Measurements from ENCODE around the gene UBA5.
"Not testable (repeated sequence)": the region's sequence is repeated elsewhere in the genome, so short reads cannot be mapped to it uniquely, and the experiment has no call there.

The UBA5 gene

GRCh38 chr3:132637590-132637989 lies 22.5 kb upstream of the UBA5 start:
- no peaks in the 10 kb centered on the region for H4K20me1 ChIP-seq (ENCODE audit: insufficient read depth, low read length)
- no peak for DNase-seq
- H3K4me2 ChIP-seq (ENCODE audit: low read depth, low read length), result no peak overlapping the region
- H3K4me1 ChIP-seq (ENCODE audit: low read length), result no peaks in the 10 kb centered on the region
- no peak overlapping the region for H2AFZ ChIP-seq (ENCODE audit: low read length)
- H3K79me2 ChIP-seq (ENCODE audit: low read length), result no peaks in the 10 kb centered on the region
- no peak overlapping the region for H3K4me3 ChIP-seq (ENCODE audit: low read length)
- H3K27ac ChIP-seq (ENCODE audit: low read length), result no peak overlapping the region
- TF ChIP-seq, protein P1, sequence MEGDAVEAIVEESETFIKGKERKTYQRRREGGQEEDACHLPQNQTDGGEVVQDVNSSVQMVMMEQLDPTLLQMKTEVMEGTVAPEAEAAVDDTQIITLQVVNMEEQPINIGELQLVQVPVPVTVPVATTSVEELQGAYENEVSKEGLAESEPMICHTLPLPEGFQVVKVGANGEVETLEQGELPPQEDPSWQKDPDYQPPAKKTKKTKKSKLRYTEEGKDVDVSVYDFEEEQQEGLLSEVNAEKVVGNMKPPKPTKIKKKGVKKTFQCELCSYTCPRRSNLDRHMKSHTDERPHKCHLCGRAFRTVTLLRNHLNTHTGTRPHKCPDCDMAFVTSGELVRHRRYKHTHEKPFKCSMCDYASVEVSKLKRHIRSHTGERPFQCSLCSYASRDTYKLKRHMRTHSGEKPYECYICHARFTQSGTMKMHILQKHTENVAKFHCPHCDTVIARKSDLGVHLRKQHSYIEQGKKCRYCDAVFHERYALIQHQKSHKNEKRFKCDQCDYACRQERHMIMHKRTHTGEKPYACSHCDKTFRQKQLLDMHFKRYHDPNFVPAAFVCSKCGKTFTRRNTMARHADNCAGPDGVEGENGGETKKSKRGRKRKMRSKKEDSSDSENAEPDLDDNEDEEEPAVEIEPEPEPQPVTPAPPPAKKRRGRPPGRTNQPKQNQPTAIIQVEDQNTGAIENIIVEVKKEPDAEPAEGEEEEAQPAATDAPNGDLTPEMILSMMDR (IDR thresholded peaks at IDR 0.05; ENCODE audit: low read length), result no peak
- TF ChIP-seq EZH2phosphoT487 (IDR thresholded peaks at IDR 0.05; ENCODE audit: low read length) (no peak), EZH2 (optimal IDR thresholded peaks at IDR 0.05; ENCODE audit: low read depth, low read length) (no peak)
- H3F3A ChIP-seq (ENCODE audit: insufficient read depth, low read length), result no peaks in the 10 kb centered on the region
- no peak overlapping the region for H3K9ac ChIP-seq (ENCODE audit: low read length)
- no peaks in the 10 kb centered on the region for H3K9me2 ChIP-seq (replicated peaks; ENCODE audit: insufficient read depth, low read length)
- no peaks in the 10 kb centered on the region for H3K36me3 ChIP-seq (replicated peaks; ENCODE audit: insufficient read depth, low read length)
- H3K27me3 ChIP-seq (replicated peaks; ENCODE audit: insufficient read depth, low read length), result no peaks in the 10 kb centered on the region
- no peaks in the 10 kb centered on the region for H3K9me3 ChIP-seq (replicated peaks; ENCODE audit: insufficient read depth, low read length)

DNA sequence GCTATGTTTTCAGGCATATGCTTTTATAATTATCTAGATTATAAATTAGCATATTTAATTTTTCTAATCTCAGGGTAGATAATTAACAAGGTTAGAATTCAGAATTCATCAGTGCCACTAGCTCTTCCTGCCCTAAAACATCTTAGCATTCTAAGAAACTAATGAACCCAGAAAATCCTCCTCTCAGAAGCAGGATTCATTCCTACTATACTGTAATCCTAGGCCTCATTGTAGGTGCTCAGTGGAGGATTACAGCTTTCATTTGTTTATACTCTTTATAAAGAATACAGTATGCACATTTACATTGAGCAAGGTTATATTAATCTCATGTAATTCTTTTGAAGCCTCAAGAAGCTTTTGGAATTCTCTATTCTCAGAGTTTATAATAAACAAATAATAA lies 21.4 kb upstream of the UBA5 start:
- no peaks in the 10 kb centered on the region for H3K27me3 ChIP-seq (replicated peaks; ENCODE audit: insufficient read depth, low read length)
- no peak overlapping the region for H3K4me3 ChIP-seq (ENCODE audit: low read length)
- no peak overlapping the region for H3K27ac ChIP-seq (ENCODE audit: low read length)
- H2AFZ ChIP-seq (ENCODE audit: low read length), result no peak overlapping the region
- no peak for DNase-seq
- H4K20me1 ChIP-seq (ENCODE audit: insufficient read depth, low read length), result no peaks in the 10 kb centered on the region
- H3K9ac ChIP-seq (ENCODE audit: low read length), result no peak overlapping the region
- H3K4me2 ChIP-seq (ENCODE audit: low read depth, low read length), result no peak overlapping the region
- H3F3A ChIP-seq (ENCODE audit: insufficient read depth, low read length), result no peaks in the 10 kb centered on the region
- no peaks in the 10 kb centered on the region for H3K9me2 ChIP-seq (replicated peaks; ENCODE audit: insufficient read depth, low read length)
- no peaks in the 10 kb centered on the region for H3K9me3 ChIP-seq (replicated peaks; ENCODE audit: insufficient read depth, low read length)
- TF ChIP-seq, protein P1 (IDR thresholded peaks at IDR 0.05; ENCODE audit: low read length), result no peak
- TF ChIP-seq EZH2 (optimal IDR thresholded peaks at IDR 0.05; ENCODE audit: low read depth, low read length) (no peak), EZH2phosphoT487 (IDR thresholded peaks at IDR 0.05; ENCODE audit: low read length) (no peak)
- H3K36me3 ChIP-seq (replicated peaks; ENCODE audit: insufficient read depth, low read length), result no peaks in the 10 kb centered on the region
- no peaks in the 10 kb centered on the region for H3K79me2 ChIP-seq (ENCODE audit: low read length)
- no peaks in the 10 kb centered on the region for H3K4me1 ChIP-seq (ENCODE audit: low read length)

DNA sequence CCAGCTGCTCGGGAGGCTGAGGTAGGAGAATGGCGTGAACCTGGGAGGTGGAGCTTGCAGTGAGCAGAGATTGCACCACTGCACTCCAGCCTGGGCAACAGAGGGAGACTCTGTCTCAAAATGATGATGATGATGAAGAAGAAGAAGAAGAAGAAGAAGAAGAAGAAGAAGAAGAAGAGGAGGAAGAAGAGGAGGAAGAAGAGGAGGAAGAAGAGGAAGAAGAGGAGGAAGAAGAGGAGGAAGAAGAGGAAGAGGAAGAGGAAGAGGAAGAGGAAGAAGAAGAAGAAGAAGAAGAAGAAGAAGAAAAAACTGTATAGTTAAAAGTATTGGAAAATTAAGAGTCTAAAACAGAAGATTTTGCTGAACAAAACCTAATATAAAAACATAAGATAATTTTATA lies 18.7 kb upstream of the UBA5 start:
- H3F3A ChIP-seq (ENCODE audit: insufficient read depth, low read length); H3K27ac ChIP-seq (ENCODE audit: low read length); H3K9ac ChIP-seq (ENCODE audit: low read length); H3K9me2 ChIP-seq (replicated peaks; ENCODE audit: insufficient read depth, low read length); H3K4me2 ChIP-seq (ENCODE audit: low read depth, low read length); H3K36me3 ChIP-seq (replicated peaks; ENCODE audit: insufficient read depth, low read length); H4K20me1 ChIP-seq (ENCODE audit: insufficient read depth, low read length); H3K27me3 ChIP-seq (replicated peaks; ENCODE audit: insufficient read depth, low read length); H3K9me3 ChIP-seq (replicated peaks; ENCODE audit: insufficient read depth, low read length); H2AFZ ChIP-seq (ENCODE audit: low read length); DNase-seq; H3K79me2 ChIP-seq (ENCODE audit: low read length); H3K4me3 ChIP-seq (ENCODE audit: low read length); H3K4me1 ChIP-seq (ENCODE audit: low read length): not testable (repeated sequence)

DNA sequence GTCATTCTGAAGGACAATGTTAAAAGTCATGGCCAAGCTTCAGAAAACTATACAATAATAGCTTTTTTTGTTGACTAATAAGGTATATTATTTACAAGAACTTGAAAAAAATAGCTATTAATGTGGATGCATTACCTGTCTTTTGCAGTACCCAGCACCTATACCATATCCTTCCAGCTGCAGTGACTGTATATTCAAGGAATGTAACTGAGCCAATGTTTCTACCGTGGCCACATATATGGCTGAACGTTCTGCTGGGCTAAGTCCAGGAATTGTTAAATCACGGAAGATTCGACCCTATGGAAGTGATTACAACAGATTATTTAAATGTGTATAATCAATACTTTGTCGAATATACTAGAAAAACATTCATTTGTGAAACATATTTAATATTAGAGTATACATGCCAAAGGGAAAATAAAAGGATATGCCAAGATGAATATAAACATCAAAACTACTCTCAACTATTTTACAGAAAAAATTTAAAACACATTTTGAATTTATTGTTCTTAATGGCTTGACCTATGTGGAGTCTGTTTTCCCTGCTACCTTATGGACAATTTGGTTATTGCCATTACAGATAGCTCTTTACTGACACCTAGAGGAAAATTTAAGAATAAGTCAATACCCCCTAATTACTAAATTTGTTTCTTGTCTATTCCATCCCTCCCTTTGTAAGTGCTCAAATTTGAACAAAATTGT lies 18.1 kb upstream of the UBA5 start:
- DNase-seq, result peak; percentile 56
- Histone ChIP-seq H3K9me3 (replicated peaks; ENCODE audit: insufficient read depth, low read length) (no peaks in the 10 kb centered on the region), H3K4me1 (ENCODE audit: low read length) (no peaks in the 10 kb centered on the region), H3K4me3 (ENCODE audit: low read length) (no peak overlapping the region), H3F3A (ENCODE audit: insufficient read depth, low read length) (no peaks in the 10 kb centered on the region), H2AFZ (ENCODE audit: low read length) (no peak overlapping the region), H3K9me2 (replicated peaks; ENCODE audit: insufficient read depth, low read length) (no peaks in the 10 kb centered on the region), H4K20me1 (ENCODE audit: insufficient read depth, low read length) (no peaks in the 10 kb centered on the region), H3K9ac (ENCODE audit: low read length) (no peak overlapping the region), H3K79me2 (ENCODE audit: low read length) (no peaks in the 10 kb centered on the region), H3K27me3 (replicated peaks; ENCODE audit: insufficient read depth, low read length) (no peaks in the 10 kb centered on the region), H3K27ac (ENCODE audit: low read length) (no peak overlapping the region), H3K36me3 (replicated peaks; ENCODE audit: insufficient read depth, low read length) (no peaks in the 10 kb centered on the region), H3K4me2 (ENCODE audit: low read depth, low read length) (no peak overlapping the region)
- TF ChIP-seq EZH2 (optimal IDR thresholded peaks at IDR 0.05; ENCODE audit: low read depth, low read length), result no peak
- TF ChIP-seq, protein P1 (IDR thresholded peaks at IDR 0.05; ENCODE audit: low read length), result peak; percentile 66
